Testis (tissue), 3 donors: ENCODE results near the gene VSTM2B. TPM values are rescaled to one million over a fixed set of nuclear protein-coding genes. Genes with fewer than 3 reads are reported as not detected.

Source experiments
- DNase-seq: peaks from one replicate; pipeline ENCODE4 v3.0.0-alpha.2; 2019
- H3K27ac ChIP-seq, 2 donors: fragments of 200-600 bp; sonication (generic); one replicate each; pipeline ENCODE4 v1.5.1; 2019
- H3K27me3 ChIP-seq: fragments of 200-600 bp; sonication (generic); one replicate; pipeline ENCODE4 v1.5.1; 2019
- H3K36me3 ChIP-seq: fragments of 200-600 bp; sonication (generic); one replicate; pipeline ENCODE4 v1.5.1; 2017; ENCODE audit warnings: low read depth; ENCODE audit errors: missing control alignments
- H3K4me1 ChIP-seq: fragments of 200-600 bp; sonication (generic); one replicate; pipeline ENCODE4 v1.5.1; 2019
- H3K4me3 ChIP-seq, 2 donors: fragments of 200-600 bp; sonication (generic); one replicate each; pipeline ENCODE4 v1.5.1; 2017 to 2019
- H3K9me3 ChIP-seq: fragments of 200-600 bp; sonication (generic); one replicate; pipeline ENCODE4 v1.5.1; 2017
- CTCF ChIP-seq, 3 experiments: fragments of 450-650 bp in 2 of 3; fragments of 200-600 bp in 1 of 3; sonication (generic) in 1 of 3; IDR thresholded peaks; one replicate each; pipeline ENCODE4 v1.5.1; 2016 to 2019; ENCODE audit warnings: antibody characterized with exemption in 3 of 3, mild to moderate bottlenecking in 2 of 3, moderate library complexity in 1 of 3
- POLR2A ChIP-seq: fragments of 450-650 bp; IDR thresholded peaks from one replicate; pipeline ENCODE4 v1.6.1; 2017; ENCODE audit warnings: antibody characterized with exemption, mild to moderate bottlenecking, moderate library complexity
- WGBS, 2 donors: methylation state at CpG; one replicate each; pipeline ENCODE4 v1.1.5; 2018; 5-methylcytosine and 5-hydroxymethylcytosine counted together
- intact Hi-C: fragments of 100-400 bp; cut with DNase I; formaldehyde crosslinking; loops from one replicate; pipeline ENCODE4 v1.15.1; 2023; ENCODE audit warnings: low total_unique reads
- polyA plus RNA-seq: library from polyadenylated mRNA; stranded (reverse); fragments of 350-450 nt; fragmentation: Illumina TruSeq; extraction: RNeasy Lipid Tissue Mini Kit (QIAGEN cat#74804); gene quantifications from one replicate; pipeline ENCODE4 v1.2.3, GENCODE V29; 2014; ENCODE audit warnings: low read depth, low replicate concordance; ENCODE audit not compliant: insufficient read depth
- total RNA-seq, 2 donors: library from RNA; depleted of rRNA; stranded (reverse); fragments of >200 nt; gene quantifications; one replicate each; pipeline ENCODE4 v1.2.3, GENCODE V29; 2016

Gene VSTM2B
- total and polyA plus RNA-seq, 3 donors from 2014 or later, result 0.50 to 0.62 TPM; not detected in 1

GRCh38 chr19:29489172-29489951 is 36.4 kb upstream of the VSTM2B start:
- no peak overlapping the region for H3K4me3 ChIP-seq
- no peak overlapping the region for H3K27ac ChIP-seq
- no peaks in the 10 kb centered on the region for H3K4me1 ChIP-seq
- TF ChIP-seq CTCF (IDR thresholded peaks at IDR 0.05) (no peak), POLR2A (no peak)
- no peaks in the 10 kb centered on the region for H3K27me3 ChIP-seq
- DNase-seq, result no peak
- intact Hi-C loops, result no loop called here
- H3K36me3 ChIP-seq, result no peaks in the 10 kb centered on the region
- H3K9me3 ChIP-seq, result no peaks in the 10 kb centered on the region
- WGBS, 2 donors, result 74 to 82% methylated on average over 16 of the region's 16 CpGs

GRCh38 chr19:29491491-29491890 is 34.3 kb upstream of the VSTM2B start:
- intact Hi-C loops, result no loop called here
- H3K36me3 ChIP-seq, result no peaks in the 10 kb centered on the region
- no peak for TF ChIP-seq CTCF (IDR thresholded peaks at IDR 0.05)
- TF ChIP-seq POLR2A, result no peak
- no peaks in the 10 kb centered on the region for H3K4me1 ChIP-seq
- WGBS, 2 donors, result 63 to 89% methylated on average over 3 of the region's 3 CpGs
- no peak overlapping the region for H3K4me3 ChIP-seq
- H3K9me3 ChIP-seq, result no peaks in the 10 kb centered on the region
- H3K27ac ChIP-seq, result no peak overlapping the region
- DNase-seq, result no peak
- H3K27me3 ChIP-seq, result no peaks in the 10 kb centered on the region

- no peak for DNase-seq
- no peaks in the 10 kb centered on the region for H3K9me3 ChIP-seq
- 33 to 36% methylated on average over 7 of the region's 7 CpGs for WGBS, 2 donors
- H3K27me3 ChIP-seq, result no peaks in the 10 kb centered on the region
- H3K4me3 ChIP-seq, result no peak overlapping the region
- H3K36me3 ChIP-seq, result no peaks in the 10 kb centered on the region
- H3K4me1 ChIP-seq, result no peaks in the 10 kb centered on the region
- intact Hi-C loops, result no loop called here
- no peak overlapping the region for H3K27ac ChIP-seq
- no peak for TF ChIP-seq POLR2A
- no peak for TF ChIP-seq CTCF (IDR thresholded peaks at IDR 0.05)
Observed at GRCh38 chr19:29491995-29492577, 33.7 kb upstream of the VSTM2B start.

GRCh38 chr19:29492769-29493168 is 33.0 kb upstream of the VSTM2B start:
- no peaks in the 10 kb centered on the region for H3K9me3 ChIP-seq
- H3K27me3 ChIP-seq, result no peaks in the 10 kb centered on the region
- H3K36me3 ChIP-seq, result no peaks in the 10 kb centered on the region
- no peak for DNase-seq
- no peak overlapping the region for H3K4me3 ChIP-seq
- WGBS, 2 donors, result 24 to 29% methylated on average over 7 of the region's 7 CpGs
- intact Hi-C loops, result no loop called here
- H3K27ac ChIP-seq, result no peak overlapping the region
- H3K4me1 ChIP-seq, result no peaks in the 10 kb centered on the region
- no peak for TF ChIP-seq POLR2A
- no peak for TF ChIP-seq CTCF (IDR thresholded peaks at IDR 0.05)
